Ascending aorta (tissue), 2 donors: ENCODE results near the gene EXOC7. TPM values are rescaled to one million over a fixed set of nuclear protein-coding genes. Genes with fewer than 3 reads are reported as not detected.

Experiments used
- DNase-seq, 2 donors: peaks; one replicate each; pipeline ENCODE4 v3.0.0-alpha.2; 2019; ENCODE audit warnings: low spot score in 2 of 2
- H3K27ac ChIP-seq, 2 donors: fragments of 200-600 bp; sonication (generic); one replicate each; pipeline ENCODE4 v1.5.1; 2016 to 2017; ENCODE audit warnings: mild to moderate bottlenecking in 1 of 2
- H3K27me3 ChIP-seq: fragments of 200-600 bp; sonication (generic); one replicate; pipeline ENCODE4 v1.5.1; 2017
- H3K36me3 ChIP-seq, 2 donors: fragments of 200-600 bp; sonication (generic); one replicate each; pipeline ENCODE4 v1.5.1; 2016
- H3K4me1 ChIP-seq, 2 donors: fragments of 200-600 bp; sonication (generic); one replicate each; pipeline ENCODE4 v1.5.1; 2016 to 2017; ENCODE audit warnings: mild to moderate bottlenecking in 1 of 2
- H3K4me3 ChIP-seq, 2 donors: fragments of 200-600 bp; sonication (generic); one replicate each; pipeline ENCODE4 v1.5.1; 2016 to 2017; ENCODE audit warnings: mild to moderate bottlenecking in 1 of 2
- H3K9me3 ChIP-seq, 2 donors: fragments of 200-600 bp; sonication (generic); one replicate each; pipeline ENCODE4 v1.5.1; 2016
- intact Hi-C: fragments of 100-400 bp; cut with DNase I; formaldehyde crosslinking; loops from one replicate; pipeline ENCODE4 v1.15.1; 2023
- total RNA-seq: library from RNA; depleted of rRNA; stranded (reverse); fragments of >200 nt; gene quantifications from one replicate; pipeline ENCODE4 v1.1.0, GENCODE V29; 2016
- TF ChIP-seq, protein P1 (sequence below), 3 experiments: fragments of 200-600 bp in 2 of 3; fragments of 450-650 bp in 1 of 3; sonication (generic) in 2 of 3; IDR thresholded peaks; one replicate each; pipeline ENCODE4 v1.5.1; 2016 to 2019; ENCODE audit warnings: antibody characterized with exemption in 3 of 3, mild to moderate bottlenecking in 1 of 3, moderate library complexity in 1 of 3

EXOC7 gene
- total RNA-seq, 1 donor from 2014 or later: 123 TPM

DNA sequence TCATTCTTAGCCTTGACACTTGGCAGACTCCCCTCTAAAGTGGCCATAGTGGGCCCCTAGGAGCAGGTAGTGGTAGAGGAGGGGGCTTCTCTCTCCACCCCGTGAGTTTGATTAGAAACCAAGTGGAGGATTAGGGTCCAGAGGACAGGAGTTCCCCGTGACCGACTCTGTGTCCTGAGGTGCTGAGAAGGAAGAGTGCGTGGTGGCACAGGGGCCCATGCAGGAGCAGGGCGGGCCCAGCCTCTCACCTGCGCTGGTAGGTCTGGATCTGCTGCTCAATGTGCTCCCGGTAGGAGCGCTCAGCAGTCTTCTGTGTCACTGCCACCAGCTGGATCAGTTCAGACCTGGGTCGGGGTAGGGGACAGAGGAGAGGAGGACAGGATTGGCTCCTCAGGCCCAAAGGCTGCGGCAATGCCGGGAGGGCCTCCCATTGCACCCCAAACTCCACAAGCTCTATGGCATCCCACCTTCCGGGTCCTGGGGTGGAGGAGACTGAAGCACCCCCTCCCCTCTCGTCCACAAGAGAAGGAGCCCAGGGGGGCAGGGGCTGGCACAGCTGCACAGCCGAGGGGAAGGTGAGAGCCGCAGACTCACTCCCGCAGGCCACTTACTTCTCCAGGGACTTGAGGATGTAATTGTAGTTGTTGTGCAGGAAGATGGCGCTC is 18.4 kb downstream of the EXOC7 start:
- intact Hi-C loops: no loop called here
- no peaks in the 10 kb centered on the region for H3K9me3 ChIP-seq
- H3K36me3 ChIP-seq: peaks cover 68 to 75% of the 10 kb centered on the region in 2 donors
- H3K4me1 ChIP-seq: no peaks in the 10 kb centered on the region
- DNase-seq: no peak
- H3K27me3 ChIP-seq: no peaks in the 10 kb centered on the region
- TF ChIP-seq, protein P1, sequence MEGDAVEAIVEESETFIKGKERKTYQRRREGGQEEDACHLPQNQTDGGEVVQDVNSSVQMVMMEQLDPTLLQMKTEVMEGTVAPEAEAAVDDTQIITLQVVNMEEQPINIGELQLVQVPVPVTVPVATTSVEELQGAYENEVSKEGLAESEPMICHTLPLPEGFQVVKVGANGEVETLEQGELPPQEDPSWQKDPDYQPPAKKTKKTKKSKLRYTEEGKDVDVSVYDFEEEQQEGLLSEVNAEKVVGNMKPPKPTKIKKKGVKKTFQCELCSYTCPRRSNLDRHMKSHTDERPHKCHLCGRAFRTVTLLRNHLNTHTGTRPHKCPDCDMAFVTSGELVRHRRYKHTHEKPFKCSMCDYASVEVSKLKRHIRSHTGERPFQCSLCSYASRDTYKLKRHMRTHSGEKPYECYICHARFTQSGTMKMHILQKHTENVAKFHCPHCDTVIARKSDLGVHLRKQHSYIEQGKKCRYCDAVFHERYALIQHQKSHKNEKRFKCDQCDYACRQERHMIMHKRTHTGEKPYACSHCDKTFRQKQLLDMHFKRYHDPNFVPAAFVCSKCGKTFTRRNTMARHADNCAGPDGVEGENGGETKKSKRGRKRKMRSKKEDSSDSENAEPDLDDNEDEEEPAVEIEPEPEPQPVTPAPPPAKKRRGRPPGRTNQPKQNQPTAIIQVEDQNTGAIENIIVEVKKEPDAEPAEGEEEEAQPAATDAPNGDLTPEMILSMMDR (IDR thresholded peaks at IDR 0.05): no peak
- no peak overlapping the region for H3K4me3 ChIP-seq
- H3K27ac ChIP-seq: no peak overlapping the region

DNA sequence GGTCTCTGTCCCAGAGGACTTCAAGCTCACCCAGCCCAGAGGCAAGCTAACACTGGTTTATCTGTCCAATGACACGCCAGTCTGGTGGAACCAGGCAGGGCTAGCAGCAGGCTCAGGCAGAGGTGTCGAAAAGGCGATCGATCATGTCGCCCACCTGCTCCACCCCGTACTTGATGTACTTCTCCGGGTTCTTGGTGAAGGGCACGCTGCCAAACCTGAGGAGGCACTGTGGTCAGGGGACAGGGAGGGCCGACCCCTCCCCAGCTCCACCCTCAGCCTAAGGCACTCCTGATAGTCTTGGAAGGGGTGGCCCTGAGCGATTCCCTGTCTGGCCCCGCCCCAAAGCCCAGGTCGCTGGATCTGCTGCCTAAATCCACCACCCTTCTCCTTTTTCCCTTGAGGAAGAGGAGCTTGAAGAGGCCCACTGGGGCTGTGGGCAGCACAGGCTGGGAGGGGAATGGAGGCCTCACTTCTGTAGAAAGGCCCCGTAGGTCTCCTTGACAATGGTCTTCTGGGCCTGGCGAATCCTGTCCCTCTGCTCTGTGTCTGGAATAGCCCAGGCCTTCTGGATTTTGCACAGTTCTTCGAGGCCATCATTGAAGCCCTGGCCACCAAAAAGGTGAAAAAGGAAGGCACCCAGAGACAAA is 19.9 kb downstream of the EXOC7 start:
- Histone ChIP-seq H3K27ac (no peak overlapping the region), H3K4me1 (no peaks in the 10 kb centered on the region), H3K4me3 (no peak overlapping the region), H3K9me3 (no peaks in the 10 kb centered on the region), H3K27me3 (no peaks in the 10 kb centered on the region), H3K36me3 (peaks cover 53 to 59% of the 10 kb centered on the region in 2 donors)
- DNase-seq: no peak
- intact Hi-C loops: no loop called here
- TF ChIP-seq, protein P1 (IDR thresholded peaks at IDR 0.05): no peak

DNA sequence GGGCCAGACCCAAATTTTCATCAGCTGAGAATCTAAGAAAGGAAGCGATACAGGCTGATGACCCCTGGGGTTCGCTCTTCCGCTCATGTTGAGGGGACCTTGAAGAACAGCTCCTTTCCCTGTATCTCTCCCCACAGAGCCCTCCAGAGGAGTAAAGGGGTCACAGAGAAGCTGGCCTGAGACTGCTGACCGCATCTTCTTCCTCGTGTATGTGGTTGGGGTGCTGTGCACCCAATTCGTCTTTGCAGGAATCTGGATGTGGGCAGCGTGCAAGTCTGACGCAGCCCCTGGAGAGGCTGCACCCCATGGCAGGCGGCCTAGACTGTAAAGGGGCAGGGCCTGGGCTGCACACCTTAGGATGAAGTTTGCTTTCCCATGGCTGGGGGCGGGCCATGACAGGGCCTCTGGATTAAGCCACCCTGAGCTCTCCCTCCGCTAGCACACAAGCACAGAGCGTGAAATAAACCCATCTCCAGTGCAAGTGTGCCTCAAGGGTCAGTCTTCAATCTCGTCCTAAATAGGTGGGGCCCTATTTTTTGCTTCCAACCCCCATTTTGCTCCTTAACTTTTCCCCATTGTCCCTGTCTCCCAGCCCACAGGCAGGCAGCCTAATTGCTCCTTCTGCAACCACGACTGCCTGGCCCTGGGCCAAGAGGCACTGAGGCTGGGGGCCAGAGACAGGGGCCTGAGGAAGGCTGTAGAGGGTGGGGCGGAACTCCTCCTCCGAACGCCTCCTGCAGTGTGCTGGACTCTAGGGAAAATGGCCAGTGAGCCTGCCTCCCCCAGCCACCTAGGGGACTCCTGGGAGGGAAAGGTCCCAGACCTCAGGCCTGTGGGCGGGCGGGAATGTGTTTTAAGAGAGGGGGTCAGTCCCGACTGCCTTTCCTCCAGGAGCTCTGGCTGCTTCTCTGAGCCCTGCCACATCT is 21.0 kb downstream of the EXOC7 start:
- no peak for DNase-seq
- H3K4me3 ChIP-seq: no peak overlapping the region

DNA sequence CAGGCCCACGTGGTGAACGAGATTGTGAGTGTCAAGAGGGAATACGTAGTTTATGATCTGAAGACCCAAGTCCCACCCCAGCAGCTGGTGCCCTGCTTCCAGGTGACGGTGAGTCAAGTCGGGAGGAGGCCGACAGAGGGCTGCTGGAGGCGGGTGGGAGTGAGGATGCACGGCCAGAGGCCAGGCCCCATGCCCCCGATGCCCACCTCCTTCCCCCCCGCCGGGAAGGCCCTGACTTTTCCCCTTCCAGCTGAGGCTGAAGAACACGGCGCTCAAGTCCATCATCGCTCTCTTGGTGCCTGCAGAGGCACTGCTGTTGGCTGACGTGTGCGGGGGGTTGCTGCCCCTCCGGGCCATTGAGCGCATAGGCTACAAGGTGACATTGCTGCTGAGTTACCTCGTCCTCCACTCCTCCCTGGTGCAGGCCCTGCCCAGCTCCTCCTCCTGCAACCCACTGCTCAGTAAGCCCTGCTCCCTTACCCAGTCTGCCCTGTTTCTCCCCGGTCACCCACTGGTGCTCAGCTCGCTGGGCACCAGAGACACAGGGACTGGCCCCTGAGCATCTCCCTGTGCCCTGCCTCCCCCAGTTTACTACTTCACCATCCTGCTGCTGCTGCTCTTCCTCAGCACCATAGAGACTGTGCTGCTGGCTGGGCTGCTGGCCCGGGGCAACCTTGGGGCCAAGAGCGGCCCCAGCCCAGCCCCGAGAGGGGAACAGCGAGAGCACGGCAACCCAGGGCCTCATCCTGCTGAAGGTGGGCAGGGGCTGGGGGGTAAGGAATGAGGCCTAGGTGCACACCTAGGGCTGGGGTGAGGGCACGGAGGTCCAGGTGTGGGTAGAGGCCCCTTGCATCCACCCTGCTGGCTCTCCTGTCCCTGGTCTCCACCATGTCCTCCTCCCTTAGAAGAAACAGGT is 22.0 kb downstream of the EXOC7 start:
- Histone ChIP-seq H3K9me3 (no peaks in the 10 kb centered on the region), H3K4me1 (peaks cover 0 to 2% of the 10 kb centered on the region in 2 donors), H3K27me3 (peaks cover 8% of the 10 kb centered on the region), H3K27ac (no peak overlapping the region), H3K36me3 (peaks cover 33 to 38% of the 10 kb centered on the region in 2 donors), H3K4me3 (no peak overlapping the region)
- intact Hi-C loops: no loop called here
- TF ChIP-seq, protein P1 (IDR thresholded peaks at IDR 0.05): no peak
- DNase-seq: no peak

More for the DNA sequence above, 21.0 kb downstream of the EXOC7 start:
- Histone ChIP-seq H3K27me3 (no peaks in the 10 kb centered on the region), H3K36me3 (peaks cover 42 to 49% of the 10 kb centered on the region in 2 donors), H3K27ac (no peak overlapping the region), H3K9me3 (no peaks in the 10 kb centered on the region), H3K4me1 (no peaks in the 10 kb centered on the region)
- TF ChIP-seq, protein P1 (IDR thresholded peaks at IDR 0.05): no peak
- intact Hi-C loops: no loop called here

DNA sequence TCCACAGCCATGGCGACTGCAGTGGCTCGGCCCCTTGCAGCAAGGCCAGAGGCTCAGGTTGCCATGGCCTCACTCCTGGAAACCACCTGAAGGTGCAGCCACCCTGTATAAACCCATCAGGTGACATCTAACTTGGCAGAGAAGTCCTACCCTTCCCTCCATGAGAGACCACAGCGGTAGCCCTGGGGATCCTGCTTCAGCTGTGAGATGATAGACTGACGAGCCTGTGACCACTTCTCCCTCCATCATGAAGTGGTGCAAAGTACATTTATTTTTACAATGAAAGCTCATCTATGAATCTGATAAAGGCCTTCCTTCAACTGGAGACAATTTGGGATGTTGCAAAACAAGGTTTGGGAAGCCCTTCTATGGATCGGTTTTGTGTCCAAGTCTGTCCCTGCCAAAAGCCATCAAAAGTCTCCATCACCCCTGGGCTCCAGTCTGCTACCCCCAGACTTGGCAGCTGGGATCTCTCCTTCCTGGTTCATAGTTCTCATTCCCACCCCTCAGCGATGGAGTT is 22.8 kb downstream of the EXOC7 start:
- Histone ChIP-seq H3K36me3 (peaks cover 25 to 31% of the 10 kb centered on the region in 2 donors), H3K4me3 (no peak overlapping the region), H3K9me3 (no peaks in the 10 kb centered on the region), H3K27me3 (peaks cover 14% of the 10 kb centered on the region), H3K4me1 (peaks cover 0 to 8% of the 10 kb centered on the region in 2 donors), H3K27ac (no peak overlapping the region)
- no peak for DNase-seq
- intact Hi-C loops: no loop called here
- TF ChIP-seq, protein P1 (IDR thresholded peaks at IDR 0.05): no peak
